Measurements from ENCODE around the gene PTPRD. TPM values are rescaled to one million over a fixed set of nuclear protein-coding genes. Genes with fewer than 3 reads are reported as not detected.

PTPRD gene
- total RNA-seq, 4 donors from 2014 or later = 19.6 to 78.9 (median 45.6) TPM

DNA sequence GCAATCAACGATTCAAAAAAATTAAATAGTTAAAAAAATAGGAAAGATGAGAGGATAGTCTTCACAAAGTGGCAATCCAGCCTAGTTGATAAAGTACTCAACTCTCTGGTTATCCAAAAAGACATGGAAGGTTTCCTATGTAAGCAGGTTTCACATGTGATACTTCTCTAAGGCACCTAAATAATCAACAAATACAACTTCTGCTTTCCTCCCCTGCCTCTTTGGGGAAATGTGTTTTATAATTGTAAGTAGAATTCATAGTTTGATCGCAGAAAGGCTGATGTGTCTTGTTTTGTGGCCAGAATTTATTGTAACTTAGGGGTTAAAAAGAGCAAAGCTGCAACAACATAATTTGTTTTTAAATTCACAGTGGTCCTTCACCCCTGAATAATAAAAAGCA is 1957.7 kb downstream of the PTPRD start:
- H3K36me3 ChIP-seq = no peaks in the 10 kb centered on the region
- H3K4me3 ChIP-seq (replicated peaks in 1 of 3) = no peak overlapping the region
- no peak for DNase-seq
- intact Hi-C loops (cut with DNase I) = no loop called here
- no peaks in the 10 kb centered on the region for H3K27me3 ChIP-seq
- no peak overlapping the region for H3K27ac ChIP-seq
- H3K4me1 ChIP-seq = no peaks in the 10 kb centered on the region
- H3K9me3 ChIP-seq = no peaks in the 10 kb centered on the region
- WGBS, 2 donors = 88 to 94% methylated on average over 2 of the region's 2 CpGs
- no peak for TF ChIP-seq POLR2A (IDR thresholded peaks at IDR 0.05)
- TF ChIP-seq, protein P1, sequence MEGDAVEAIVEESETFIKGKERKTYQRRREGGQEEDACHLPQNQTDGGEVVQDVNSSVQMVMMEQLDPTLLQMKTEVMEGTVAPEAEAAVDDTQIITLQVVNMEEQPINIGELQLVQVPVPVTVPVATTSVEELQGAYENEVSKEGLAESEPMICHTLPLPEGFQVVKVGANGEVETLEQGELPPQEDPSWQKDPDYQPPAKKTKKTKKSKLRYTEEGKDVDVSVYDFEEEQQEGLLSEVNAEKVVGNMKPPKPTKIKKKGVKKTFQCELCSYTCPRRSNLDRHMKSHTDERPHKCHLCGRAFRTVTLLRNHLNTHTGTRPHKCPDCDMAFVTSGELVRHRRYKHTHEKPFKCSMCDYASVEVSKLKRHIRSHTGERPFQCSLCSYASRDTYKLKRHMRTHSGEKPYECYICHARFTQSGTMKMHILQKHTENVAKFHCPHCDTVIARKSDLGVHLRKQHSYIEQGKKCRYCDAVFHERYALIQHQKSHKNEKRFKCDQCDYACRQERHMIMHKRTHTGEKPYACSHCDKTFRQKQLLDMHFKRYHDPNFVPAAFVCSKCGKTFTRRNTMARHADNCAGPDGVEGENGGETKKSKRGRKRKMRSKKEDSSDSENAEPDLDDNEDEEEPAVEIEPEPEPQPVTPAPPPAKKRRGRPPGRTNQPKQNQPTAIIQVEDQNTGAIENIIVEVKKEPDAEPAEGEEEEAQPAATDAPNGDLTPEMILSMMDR (IDR thresholded peaks at IDR 0.05) = no peak

DNA sequence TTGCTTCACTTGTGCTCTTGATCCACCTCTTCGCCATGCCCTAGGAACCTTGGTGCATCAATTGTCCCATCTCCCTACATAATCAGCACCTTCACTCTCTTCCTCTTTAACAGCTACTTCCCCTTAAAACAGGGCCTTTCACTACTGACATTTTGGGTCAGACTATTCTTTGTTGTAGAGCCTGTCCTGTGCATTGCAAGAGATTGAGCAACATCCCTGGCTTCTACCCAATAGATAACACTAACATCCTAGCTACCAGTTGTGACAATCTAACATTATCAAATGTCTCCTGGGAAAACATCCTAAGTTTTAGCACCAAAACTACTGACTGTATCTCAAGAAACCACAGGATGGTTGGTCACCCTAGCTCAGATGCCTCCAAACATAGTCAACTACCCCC is 1958.9 kb downstream of the PTPRD start:
- no peaks in the 10 kb centered on the region for H3K4me1 ChIP-seq
- H3K4me3 ChIP-seq (replicated peaks in 1 of 3) = no peak overlapping the region
- 93 to 94% methylated on average over 1 of the region's 1 CpG for WGBS, 2 donors
- no peak for TF ChIP-seq POLR2A (IDR thresholded peaks at IDR 0.05)
- TF ChIP-seq, protein P1 (IDR thresholded peaks at IDR 0.05) = no peak
- no peaks in the 10 kb centered on the region for H3K36me3 ChIP-seq
- no peaks in the 10 kb centered on the region for H3K9me3 ChIP-seq
- DNase-seq = no peak
- no peak overlapping the region for H3K27ac ChIP-seq
- intact Hi-C loops (cut with DNase I) = no loop called here
- no peaks in the 10 kb centered on the region for H3K27me3 ChIP-seq

DNA sequence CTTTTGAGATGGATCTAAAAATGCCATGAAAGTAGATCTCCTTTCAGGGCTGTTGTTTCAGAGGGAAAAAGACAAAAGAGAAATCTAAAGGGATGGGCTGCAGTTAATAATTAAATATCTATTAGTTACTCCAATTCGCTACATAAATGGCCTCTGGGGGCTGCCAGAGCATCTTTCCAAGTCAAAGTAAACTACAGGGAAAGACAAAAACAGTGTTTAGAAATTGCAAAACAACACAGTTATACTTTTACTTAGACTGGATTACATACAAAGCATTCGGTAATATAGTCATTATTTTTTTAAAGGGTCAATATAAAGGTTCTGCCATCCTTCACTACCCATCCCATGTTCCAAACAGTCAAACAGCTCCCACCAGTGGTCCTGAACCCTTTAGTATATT is 1959.7 kb downstream of the PTPRD start:
- H3K4me3 ChIP-seq (replicated peaks in 1 of 3) = no peak overlapping the region
- H3K4me1 ChIP-seq = no peaks in the 10 kb centered on the region
- no peaks in the 10 kb centered on the region for H3K36me3 ChIP-seq
- 87 to 90% methylated on average over 2 of the region's 2 CpGs for WGBS, 2 donors
- no peaks in the 10 kb centered on the region for H3K27me3 ChIP-seq
- intact Hi-C loops (cut with DNase I) = no loop called here
- no peak for TF ChIP-seq POLR2A (IDR thresholded peaks at IDR 0.05)
- TF ChIP-seq, protein P1 (IDR thresholded peaks at IDR 0.05) = no peak
- no peaks in the 10 kb centered on the region for H3K9me3 ChIP-seq
- no peak for DNase-seq
- no peak overlapping the region for H3K27ac ChIP-seq

DNA sequence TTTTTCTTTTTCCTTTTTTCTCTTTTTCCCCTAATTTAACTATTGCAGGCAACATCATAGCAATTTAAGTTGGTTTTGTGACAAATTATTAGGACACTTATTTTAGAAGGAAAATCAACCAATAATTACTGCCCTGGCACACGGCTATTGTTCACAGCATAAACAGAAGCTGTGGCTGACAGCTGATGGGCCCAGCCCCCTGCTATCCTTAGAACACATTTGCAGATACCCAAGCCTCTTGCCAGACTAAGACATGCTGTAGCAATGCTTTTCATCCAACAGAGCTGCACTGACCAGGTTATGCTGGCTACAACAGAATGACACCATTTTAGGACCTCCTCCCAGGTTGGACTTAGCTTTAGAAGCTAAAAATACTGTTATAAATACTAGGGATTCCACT is 1960.5 kb downstream of the PTPRD start:
- no peaks in the 10 kb centered on the region for H3K36me3 ChIP-seq
- H3K27ac ChIP-seq = no peak overlapping the region
- H3K4me1 ChIP-seq = no peaks in the 10 kb centered on the region
- WGBS, 2 donors = 78 to 89% methylated on average over 1 of the region's 1 CpG
- no peaks in the 10 kb centered on the region for H3K9me3 ChIP-seq
- no peak overlapping the region for H3K4me3 ChIP-seq (replicated peaks in 1 of 3)
- TF ChIP-seq, protein P1 (IDR thresholded peaks at IDR 0.05) = no peak
- TF ChIP-seq POLR2A (IDR thresholded peaks at IDR 0.05) = no peak
- intact Hi-C loops (cut with DNase I) = no loop called here
- no peak for DNase-seq
- no peaks in the 10 kb centered on the region for H3K27me3 ChIP-seq

DNA sequence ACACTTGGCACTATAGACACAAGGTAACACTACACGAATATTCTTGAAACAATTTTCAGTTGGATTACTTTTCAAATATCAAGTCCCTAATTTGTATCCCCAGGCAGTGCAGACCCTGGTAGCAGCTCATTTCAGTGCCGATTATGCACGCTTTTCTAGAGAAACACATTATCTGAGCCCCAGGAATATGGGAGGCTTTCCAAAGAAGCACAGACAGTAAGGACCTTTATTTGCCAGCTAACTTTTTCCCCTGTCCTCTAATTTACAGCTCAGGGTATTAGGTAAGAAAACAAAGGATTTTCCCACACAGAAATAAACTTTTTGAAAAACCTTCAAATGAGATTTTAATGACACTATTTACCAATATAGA is 1961.0 kb downstream of the PTPRD start:
- no peak for DNase-seq
- H3K27me3 ChIP-seq = no peaks in the 10 kb centered on the region
- intact Hi-C loops (cut with DNase I) = no loop called here
- TF ChIP-seq, protein P1 (IDR thresholded peaks at IDR 0.05) = no peak
- no peak for TF ChIP-seq POLR2A (IDR thresholded peaks at IDR 0.05)
- H3K4me1 ChIP-seq = no peaks in the 10 kb centered on the region
- H3K4me3 ChIP-seq (replicated peaks in 1 of 3) = no peak overlapping the region
- 47 to 49% methylated on average over 3 of the region's 3 CpGs for WGBS, 2 donors
- no peaks in the 10 kb centered on the region for H3K9me3 ChIP-seq
- no peak overlapping the region for H3K27ac ChIP-seq
- H3K36me3 ChIP-seq = no peaks in the 10 kb centered on the region

Data from thyroid gland (tissue), 4 donors.